WERI-Rb-1 (cell line): ENCODE measurements around the gene NRXN2.

ENCODE experiments used
- DNase-seq: peaks from one replicate; pipeline ENCODE4 v3.0.0-alpha.2; 2020
- H3K27ac ChIP-seq: fragments of 250-450 bp; sonication (Bioruptor Pico); 2 replicates; pipeline ENCODE4 v1.5.1; 2020; ENCODE audit warnings: mild to moderate bottlenecking, moderate library complexity
- H3K27me3 ChIP-seq: fragments of 250-450 bp; sonication (Bioruptor Pico); 2 replicates; pipeline ENCODE4 v1.5.1; 2021; ENCODE audit warnings: mild to moderate bottlenecking, low read depth, moderate library complexity; ENCODE audit not compliant: insufficient read depth, severe bottlenecking
- H3K36me3 ChIP-seq: fragments of 250-450 bp; sonication (Bioruptor Pico); 2 replicates; pipeline ENCODE4 v1.5.1; 2020; ENCODE audit warnings: mild to moderate bottlenecking, moderate library complexity
- H3K4me3 ChIP-seq: 2 replicates; pipeline ENCODE4 v1.5.1; 2011; ENCODE audit warnings: low read depth, mild to moderate bottlenecking, control low read depth, low read length
- H3K9me3 ChIP-seq: fragments of 250-450 bp; sonication (Bioruptor Pico); 2 replicates; pipeline ENCODE4 v1.5.1; 2021; ENCODE audit warnings: mild to moderate bottlenecking, moderate library complexity; ENCODE audit not compliant: severe bottlenecking
- CTCF ChIP-seq: IDR thresholded peaks from 2 replicates; pipeline ENCODE4 v1.5.1; 2011; ENCODE audit warnings: low read depth, mild to moderate bottlenecking, control low read depth, inconsistent platforms, low read length

NRXN2 gene

GRCh38 chr11:64558065-64558745 is 164.8 kb downstream of the NRXN2 start:
- no peak for DNase-seq

DNA sequence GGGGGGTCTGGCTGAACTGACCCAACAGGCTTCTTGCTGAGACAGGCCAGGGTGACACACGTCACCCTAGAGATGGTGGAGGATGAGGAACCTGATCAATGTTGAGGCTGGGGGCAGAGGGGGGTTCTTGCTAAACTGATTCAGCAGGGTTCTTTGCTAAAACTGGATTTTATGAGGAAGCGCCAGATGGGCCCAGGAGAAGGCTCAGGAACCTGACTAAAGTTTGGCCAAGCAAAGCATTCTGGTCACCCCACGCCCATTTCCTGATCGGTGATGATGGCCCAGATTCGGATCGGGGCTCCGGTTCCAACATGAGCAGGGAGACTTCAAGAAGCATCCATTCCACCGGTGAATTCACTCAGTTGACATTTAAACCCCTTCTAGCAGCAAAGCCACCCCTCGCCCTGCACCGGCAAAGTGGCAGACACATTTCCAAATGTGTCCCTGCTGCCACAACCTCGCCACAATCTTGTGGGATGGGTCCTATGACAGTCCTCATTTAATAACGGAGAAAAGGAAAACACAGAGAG is 166.2 kb downstream of the NRXN2 start:
- Histone ChIP-seq H3K4me3 (no peak overlapping the region), H3K9me3 (no peaks in the 10 kb centered on the region), H3K27ac (no peak overlapping the region), H3K36me3 (no peaks in the 10 kb centered on the region), H3K27me3 (no peaks in the 10 kb centered on the region)
- DNase-seq = no peak
- no peak for TF ChIP-seq CTCF

More at GRCh38 chr11:64558065-64558745, 164.8 kb downstream of the NRXN2 start:
- no peak for TF ChIP-seq CTCF
- Histone ChIP-seq H3K27ac (no peak overlapping the region), H3K9me3 (no peaks in the 10 kb centered on the region), H3K4me3 (no peak overlapping the region), H3K36me3 (no peaks in the 10 kb centered on the region), H3K27me3 (no peaks in the 10 kb centered on the region)
